ENCODE data around the gene BRME1.

DNA sequence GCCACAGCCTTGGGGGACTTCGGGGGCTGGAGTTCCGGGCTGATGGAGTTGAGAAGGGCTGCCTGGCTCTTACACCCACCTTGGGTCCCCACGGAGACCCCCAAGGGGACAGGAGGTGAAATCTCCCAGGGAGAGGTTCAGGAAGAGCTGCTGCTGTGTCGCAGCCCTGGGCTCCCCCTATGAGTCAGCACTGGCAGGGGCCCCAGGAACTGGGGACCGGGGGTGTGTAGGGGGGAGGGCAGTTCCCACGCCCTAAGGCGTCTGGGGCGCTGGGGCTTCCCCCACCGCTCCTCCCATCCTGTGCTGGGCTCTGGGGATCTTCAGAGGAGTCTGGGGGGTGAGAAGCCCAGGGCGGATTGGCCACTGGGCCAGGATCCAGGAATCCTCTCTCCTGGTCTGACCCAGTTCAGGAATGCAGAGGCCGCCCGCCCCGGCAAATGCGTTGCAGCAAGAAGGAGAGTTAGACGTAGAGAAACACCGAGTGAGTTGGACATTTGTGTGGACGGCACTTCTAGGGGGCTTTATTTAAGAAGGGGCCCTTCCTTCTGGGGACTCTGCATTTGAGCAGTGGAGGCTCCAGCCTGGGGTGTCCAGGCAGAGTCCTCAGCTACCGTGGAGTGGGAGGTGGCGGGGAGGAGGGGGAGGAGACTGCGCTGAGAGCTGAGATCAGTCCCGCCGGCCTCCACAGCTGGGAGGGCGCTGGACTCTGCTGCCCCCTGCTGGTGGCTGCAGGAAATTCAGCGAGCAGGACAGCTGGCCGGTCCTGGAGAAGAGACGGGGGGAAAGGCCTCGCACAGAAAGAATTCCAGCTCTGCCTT lies 44.0 kb downstream of the BRME1 start:
- TF ChIP-seq EZH2 (IDR thresholded peaks at IDR 0.05; ENCODE audit: borderline replicate concordance), result no peak
- TF ChIP-seq, protein P1, sequence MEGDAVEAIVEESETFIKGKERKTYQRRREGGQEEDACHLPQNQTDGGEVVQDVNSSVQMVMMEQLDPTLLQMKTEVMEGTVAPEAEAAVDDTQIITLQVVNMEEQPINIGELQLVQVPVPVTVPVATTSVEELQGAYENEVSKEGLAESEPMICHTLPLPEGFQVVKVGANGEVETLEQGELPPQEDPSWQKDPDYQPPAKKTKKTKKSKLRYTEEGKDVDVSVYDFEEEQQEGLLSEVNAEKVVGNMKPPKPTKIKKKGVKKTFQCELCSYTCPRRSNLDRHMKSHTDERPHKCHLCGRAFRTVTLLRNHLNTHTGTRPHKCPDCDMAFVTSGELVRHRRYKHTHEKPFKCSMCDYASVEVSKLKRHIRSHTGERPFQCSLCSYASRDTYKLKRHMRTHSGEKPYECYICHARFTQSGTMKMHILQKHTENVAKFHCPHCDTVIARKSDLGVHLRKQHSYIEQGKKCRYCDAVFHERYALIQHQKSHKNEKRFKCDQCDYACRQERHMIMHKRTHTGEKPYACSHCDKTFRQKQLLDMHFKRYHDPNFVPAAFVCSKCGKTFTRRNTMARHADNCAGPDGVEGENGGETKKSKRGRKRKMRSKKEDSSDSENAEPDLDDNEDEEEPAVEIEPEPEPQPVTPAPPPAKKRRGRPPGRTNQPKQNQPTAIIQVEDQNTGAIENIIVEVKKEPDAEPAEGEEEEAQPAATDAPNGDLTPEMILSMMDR (IDR thresholded peaks at IDR 0.05; ENCODE audit: poor library complexity), result peak; percentile 97
